C4-2B (cell line): ENCODE data around the gene OSBPL7.

Source experiments
- ZFX ChIP-seq: fragments of 450-650 bp; IDR thresholded peaks from 2 replicates; pipeline ENCODE4 v1.6.1; 2017
- TF ChIP-seq, protein P1 (sequence below): fragments of 450-650 bp; conservative IDR thresholded peaks from 2 replicates; pipeline ENCODE4 v1.5.1; 2017; ENCODE audit warnings: mild to moderate bottlenecking

DNA sequence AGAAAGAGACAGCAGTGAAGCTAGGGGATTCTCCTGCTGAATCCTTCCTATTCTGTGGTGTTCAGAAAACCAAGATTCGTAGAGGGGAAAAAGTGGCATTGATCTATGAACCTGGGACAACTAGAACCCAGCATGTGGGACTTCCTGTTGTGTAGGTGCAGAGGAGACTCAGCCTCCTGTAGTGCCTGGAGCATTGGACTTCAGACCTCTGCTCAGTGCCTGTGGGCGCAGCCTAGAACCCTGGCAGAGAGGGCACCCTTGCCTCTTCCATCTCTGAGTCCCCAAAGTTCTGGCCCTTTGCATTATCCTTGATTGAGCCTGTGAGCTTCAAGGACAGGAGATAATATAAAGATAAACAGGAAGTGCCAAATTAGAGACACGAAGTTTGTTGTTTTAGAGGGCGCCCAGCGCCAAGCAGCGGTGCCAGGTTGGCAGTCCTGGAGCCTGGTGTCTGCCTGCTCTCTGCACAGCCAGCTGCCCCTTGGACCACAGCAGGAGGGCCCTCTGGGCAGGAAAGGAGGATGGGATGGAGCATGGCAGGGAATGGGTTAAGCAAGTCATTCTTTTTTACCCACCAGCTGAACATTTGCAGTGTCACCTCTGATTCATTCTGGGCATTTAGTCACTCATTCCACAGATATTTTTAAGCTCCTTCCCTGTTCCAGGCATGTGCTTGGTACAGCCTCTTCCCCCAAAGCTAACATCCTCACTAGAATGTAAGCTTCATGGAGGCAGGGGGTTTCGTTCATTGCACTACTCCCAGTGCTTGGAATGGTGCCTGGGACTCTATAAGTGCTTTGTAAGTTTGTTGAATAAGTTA is 41.2 kb upstream of the OSBPL7 start:
- no peak for TF ChIP-seq ZFX
- TF ChIP-seq, protein P1, sequence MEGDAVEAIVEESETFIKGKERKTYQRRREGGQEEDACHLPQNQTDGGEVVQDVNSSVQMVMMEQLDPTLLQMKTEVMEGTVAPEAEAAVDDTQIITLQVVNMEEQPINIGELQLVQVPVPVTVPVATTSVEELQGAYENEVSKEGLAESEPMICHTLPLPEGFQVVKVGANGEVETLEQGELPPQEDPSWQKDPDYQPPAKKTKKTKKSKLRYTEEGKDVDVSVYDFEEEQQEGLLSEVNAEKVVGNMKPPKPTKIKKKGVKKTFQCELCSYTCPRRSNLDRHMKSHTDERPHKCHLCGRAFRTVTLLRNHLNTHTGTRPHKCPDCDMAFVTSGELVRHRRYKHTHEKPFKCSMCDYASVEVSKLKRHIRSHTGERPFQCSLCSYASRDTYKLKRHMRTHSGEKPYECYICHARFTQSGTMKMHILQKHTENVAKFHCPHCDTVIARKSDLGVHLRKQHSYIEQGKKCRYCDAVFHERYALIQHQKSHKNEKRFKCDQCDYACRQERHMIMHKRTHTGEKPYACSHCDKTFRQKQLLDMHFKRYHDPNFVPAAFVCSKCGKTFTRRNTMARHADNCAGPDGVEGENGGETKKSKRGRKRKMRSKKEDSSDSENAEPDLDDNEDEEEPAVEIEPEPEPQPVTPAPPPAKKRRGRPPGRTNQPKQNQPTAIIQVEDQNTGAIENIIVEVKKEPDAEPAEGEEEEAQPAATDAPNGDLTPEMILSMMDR: no peak
